Measurements from ENCODE around the gene ATP9A. TPM values are rescaled to one million over a fixed set of nuclear protein-coding genes. Genes with fewer than 3 reads are reported as not detected.
A peak's percentile ranks its signal among the peaks of the same experiment; 100 is the strongest.

ATP9A gene
- total and polyA plus RNA-seq, 2 of the 4 experiments (the other 2 are of a cell fraction), result 10.6 to 22.4 TPM

DNA sequence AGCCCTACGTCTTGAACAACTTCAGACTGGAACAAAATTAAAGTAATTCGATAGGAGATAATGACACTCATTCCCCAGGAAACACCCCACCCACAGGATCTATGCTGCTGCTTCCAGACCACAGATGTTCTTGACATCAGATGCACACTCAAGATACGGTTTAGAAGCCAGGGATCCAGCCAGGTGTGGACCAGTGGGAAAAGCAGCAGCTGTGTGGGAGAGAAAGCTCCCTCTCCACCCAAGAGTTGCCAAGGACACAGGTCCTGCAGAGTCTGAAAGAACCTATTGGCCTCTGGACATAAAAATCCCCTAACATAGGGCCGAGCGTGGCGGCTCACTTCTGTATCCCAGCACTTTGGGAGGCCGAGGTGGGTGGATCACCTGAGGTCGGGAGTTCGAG, 133.9 kb downstream of the ATP9A start:
- no peak for ATAC-seq (ENCODE audit: low read depth)
- no peaks in the 10 kb centered on the region for H3K9me3 ChIP-seq (ENCODE audit: control insufficient read depth, insufficient read depth, low read length)
- H3K79me1 ChIP-seq (ENCODE audit: low read depth in 1 of 2, low read length in 2 of 2), result peaks cover 10 to 38% of the 10 kb centered on the region in 2 experiments; a peak in 3 of 4 replicates
- in situ Hi-C loops (cut with MboI; ENCODE audit: low sequenced_read_pairs), result no loop called here
- H3K36me3 ChIP-seq (ENCODE audit: control insufficient read depth, insufficient read depth, low read length), result no peaks in the 10 kb centered on the region
- no peak overlapping the region for H3K4me2 ChIP-seq (ENCODE audit: low read depth, low read length)
- no peak overlapping the region for H3K27ac ChIP-seq (ENCODE audit: insufficient read depth, low read length)
- no peak overlapping the region for H3K56ac ChIP-seq (ENCODE audit: extremely low read depth, insufficient read depth, low read length)
- H3K18ac ChIP-seq (ENCODE audit: low read depth, low read length), result no peak overlapping the region
- WGBS, 2 experiments (ENCODE audit: extremely low coverage in 2 of 2, insufficient read length in 1 of 2), result no CpG with 5 or more reads among the region's 9 CpGs
- no peak overlapping the region for H2BK20ac ChIP-seq (ENCODE audit: low read depth, low read length)
- H2BK5ac ChIP-seq (ENCODE audit: low read depth, low read length, poor library complexity, severe bottlenecking), result no peak overlapping the region
- H2AFZ ChIP-seq (replicated peaks; ENCODE audit: low read length, poor library complexity), result no peak overlapping the region
- no peak overlapping the region for H2BK120ac ChIP-seq (ENCODE audit: low read depth, low read length)
- peaks cover 26% of the 10 kb centered on the region for H3K9me1 ChIP-seq (ENCODE audit: insufficient read depth, low read length)
- 0 out of 2 replicates have a peak overlapping the region, but pooled peaks have one; percentile 7 for H4K91ac ChIP-seq (ENCODE audit: insufficient read depth, low read depth, low read length)
- TF ChIP-seq POLR2A (IDR thresholded peaks at IDR 0.05; ENCODE audit: low read depth, low read length), result no peak
- no peak for TF ChIP-seq MAFK (IDR thresholded peaks at IDR 0.05; ENCODE audit: low read depth, low read length)
- TF ChIP-seq RAD21 (IDR thresholded peaks at IDR 0.05; ENCODE audit: low read length), result no peak
- TF ChIP-seq MXI1 (IDR thresholded peaks at IDR 0.05; ENCODE audit: borderline replicate concordance, low read depth, low read length), result no peak
- no peak for TF ChIP-seq CHD1 (IDR thresholded peaks at IDR 0.05; ENCODE audit: low read depth, low read length)
- no peak for TF ChIP-seq CEBPB (IDR thresholded peaks at IDR 0.05; ENCODE audit: low read depth, low read length)
- TF ChIP-seq NFE2L2 (IDR thresholded peaks at IDR 0.05; ENCODE audit: low read depth, low read length), result no peak
- no peak for TF ChIP-seq RFX5 (IDR thresholded peaks at IDR 0.05; ENCODE audit: low read depth, low read length)
- TF ChIP-seq, protein P1, sequence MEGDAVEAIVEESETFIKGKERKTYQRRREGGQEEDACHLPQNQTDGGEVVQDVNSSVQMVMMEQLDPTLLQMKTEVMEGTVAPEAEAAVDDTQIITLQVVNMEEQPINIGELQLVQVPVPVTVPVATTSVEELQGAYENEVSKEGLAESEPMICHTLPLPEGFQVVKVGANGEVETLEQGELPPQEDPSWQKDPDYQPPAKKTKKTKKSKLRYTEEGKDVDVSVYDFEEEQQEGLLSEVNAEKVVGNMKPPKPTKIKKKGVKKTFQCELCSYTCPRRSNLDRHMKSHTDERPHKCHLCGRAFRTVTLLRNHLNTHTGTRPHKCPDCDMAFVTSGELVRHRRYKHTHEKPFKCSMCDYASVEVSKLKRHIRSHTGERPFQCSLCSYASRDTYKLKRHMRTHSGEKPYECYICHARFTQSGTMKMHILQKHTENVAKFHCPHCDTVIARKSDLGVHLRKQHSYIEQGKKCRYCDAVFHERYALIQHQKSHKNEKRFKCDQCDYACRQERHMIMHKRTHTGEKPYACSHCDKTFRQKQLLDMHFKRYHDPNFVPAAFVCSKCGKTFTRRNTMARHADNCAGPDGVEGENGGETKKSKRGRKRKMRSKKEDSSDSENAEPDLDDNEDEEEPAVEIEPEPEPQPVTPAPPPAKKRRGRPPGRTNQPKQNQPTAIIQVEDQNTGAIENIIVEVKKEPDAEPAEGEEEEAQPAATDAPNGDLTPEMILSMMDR (conservative IDR thresholded peaks at IDR 0.05; ENCODE audit: low read depth, low read length), result no peak
- TF ChIP-seq, protein P2, sequence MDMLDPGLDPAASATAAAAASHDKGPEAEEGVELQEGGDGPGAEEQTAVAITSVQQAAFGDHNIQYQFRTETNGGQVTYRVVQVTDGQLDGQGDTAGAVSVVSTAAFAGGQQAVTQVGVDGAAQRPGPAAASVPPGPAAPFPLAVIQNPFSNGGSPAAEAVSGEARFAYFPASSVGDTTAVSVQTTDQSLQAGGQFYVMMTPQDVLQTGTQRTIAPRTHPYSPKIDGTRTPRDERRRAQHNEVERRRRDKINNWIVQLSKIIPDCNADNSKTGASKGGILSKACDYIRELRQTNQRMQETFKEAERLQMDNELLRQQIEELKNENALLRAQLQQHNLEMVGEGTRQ (IDR thresholded peaks at IDR 0.05; ENCODE audit: low read depth, low read length), result no peak
- TF ChIP-seq FOS (IDR thresholded peaks at IDR 0.05; ENCODE audit: low read depth, low read length), result no peak
- TF ChIP-seq BHLHE40 (IDR thresholded peaks at IDR 0.05; ENCODE audit: low read depth, low read length), result no peak
- TF ChIP-seq, protein P3, sequence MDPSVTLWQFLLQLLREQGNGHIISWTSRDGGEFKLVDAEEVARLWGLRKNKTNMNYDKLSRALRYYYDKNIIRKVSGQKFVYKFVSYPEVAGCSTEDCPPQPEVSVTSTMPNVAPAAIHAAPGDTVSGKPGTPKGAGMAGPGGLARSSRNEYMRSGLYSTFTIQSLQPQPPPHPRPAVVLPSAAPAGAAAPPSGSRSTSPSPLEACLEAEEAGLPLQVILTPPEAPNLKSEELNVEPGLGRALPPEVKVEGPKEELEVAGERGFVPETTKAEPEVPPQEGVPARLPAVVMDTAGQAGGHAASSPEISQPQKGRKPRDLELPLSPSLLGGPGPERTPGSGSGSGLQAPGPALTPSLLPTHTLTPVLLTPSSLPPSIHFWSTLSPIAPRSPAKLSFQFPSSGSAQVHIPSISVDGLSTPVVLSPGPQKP (IDR thresholded peaks at IDR 0.05; ENCODE audit: borderline replicate concordance, low read depth, low read length), result no peak
- no peak for TF ChIP-seq MAZ (IDR thresholded peaks at IDR 0.05; ENCODE audit: borderline replicate concordance, low read depth, low read length)
- POLR2A ChIA-PET (ENCODE audit: unreplicated experiment), result no interaction called here
- no peak overlapping the region for H3K4ac ChIP-seq (ENCODE audit: low read depth, low read length)
- H2BK15ac ChIP-seq (ENCODE audit: low read depth, low read length), result peak overlapping the region; percentile 52; the same call in 1 of the 3 replicates
- no peak overlapping the region; the same call in 1 of the 2 replicates for H3K23ac ChIP-seq (ENCODE audit: low read depth, low read length)
- intact Hi-C loops (cut with micrococcal nuclease), result no loop called here
- H3K14ac ChIP-seq (replicated peaks; ENCODE audit: low read depth, low read length), result peak overlapping the region; percentile 20; the same call in 1 of the 2 replicates
- dilution Hi-C loops (cut with HindIII; ENCODE audit: low sequenced_read_pairs, unreplicated experiment), result no loop called here
- H3K4me1 ChIP-seq (ENCODE audit: control insufficient read depth, insufficient read depth, low read length), result peaks cover 14% of the 10 kb centered on the region
- peak overlapping the region; percentile 61 for H2AK5ac ChIP-seq (ENCODE audit: low read depth, low read length)
- no peak overlapping the region for H3K9ac ChIP-seq (ENCODE audit: low read depth, low read length)
- CTCF ChIA-PET, result no interaction called here
- no peak overlapping the region for H3K4me3 ChIP-seq (ENCODE audit: insufficient read depth, low read depth, low read length)
- no peaks in the 10 kb centered on the region; the same call in 1 of the 2 replicates for H4K20me1 ChIP-seq (ENCODE audit: insufficient read depth, low read length)
- H4K5ac ChIP-seq (ENCODE audit: low read depth, low read length), result no peak overlapping the region
- no peak overlapping the region for H2AK9ac ChIP-seq (replicated peaks; ENCODE audit: low read depth, low read length, poor library complexity)
- peak; percentile 44 for DNase-seq
- no peak overlapping the region for H4K8ac ChIP-seq (ENCODE audit: low read depth in 2 of 2, low read length in 2 of 2)
- H3K27me3 ChIP-seq (ENCODE audit: control insufficient read depth, insufficient read depth, low read length), result no peaks in the 10 kb centered on the region
- BruUV-seq (replicated peaks), result no TSS peak
